Neuron (in vitro differentiated cells): ENCODE results near the gene RGL4.

Experiments used
- H2AFZ ChIP-seq: one replicate; pipeline ENCODE4 v1.6.1; 2013; ENCODE audit warnings: low read depth, mild to moderate bottlenecking, inconsistent platforms, low read length, moderate library complexity
- H3K27me3 ChIP-seq: one replicate; pipeline ENCODE4 v1.6.1; 2013; ENCODE audit warnings: low read length; ENCODE audit not compliant: insufficient read depth
- H3K36me3 ChIP-seq: one replicate; pipeline ENCODE4 v1.6.1; 2013; ENCODE audit warnings: low read length; ENCODE audit not compliant: insufficient read depth
- H3K4me1 ChIP-seq: one replicate; pipeline ENCODE4 v1.6.1; 2013; ENCODE audit warnings: low read length; ENCODE audit not compliant: insufficient read depth
- H3K4me3 ChIP-seq: 2 replicates; pipeline ENCODE4 v1.5.1; 2013; ENCODE audit warnings: mild to moderate bottlenecking, low read length, moderate library complexity
- H3K9me3 ChIP-seq: one replicate; pipeline ENCODE4 v1.6.1; 2013; ENCODE audit warnings: low read length

Gene RGL4

GRCh38 chr22:23697031-23697970 lies 6.5 kb downstream of the RGL4 start:
- no peak overlapping the region for H2AFZ ChIP-seq
- H3K4me1 ChIP-seq: no peaks in the 10 kb centered on the region
- no peak overlapping the region for H3K4me3 ChIP-seq
- H3K9me3 ChIP-seq: peaks cover 9% of the 10 kb centered on the region
- H3K36me3 ChIP-seq: peaks cover 38% of the 10 kb centered on the region
- H3K27me3 ChIP-seq: no peaks in the 10 kb centered on the region

- peaks cover 9% of the 10 kb centered on the region for H3K9me3 ChIP-seq
- peaks cover 44% of the 10 kb centered on the region for H3K36me3 ChIP-seq
- no peaks in the 10 kb centered on the region for H3K4me1 ChIP-seq
- H3K27me3 ChIP-seq: no peaks in the 10 kb centered on the region
- no peak overlapping the region for H3K4me3 ChIP-seq
- no peak overlapping the region for H2AFZ ChIP-seq
Measured at GRCh38 chr22:23698094-23698493, 7.3 kb downstream of the RGL4 start.

- no peaks in the 10 kb centered on the region for H3K27me3 ChIP-seq
- peaks cover 7% of the 10 kb centered on the region for H3K9me3 ChIP-seq
- H3K36me3 ChIP-seq: peaks cover 46% of the 10 kb centered on the region
- no peak overlapping the region for H3K4me3 ChIP-seq
- no peak overlapping the region for H2AFZ ChIP-seq
- H3K4me1 ChIP-seq: no peaks in the 10 kb centered on the region
Measured at GRCh38 chr22:23698673-23699235, 7.9 kb downstream of the RGL4 start.

GRCh38 chr22:23700706-23701105 lies 9.9 kb downstream of the RGL4 start:
- peaks cover 7% of the 10 kb centered on the region for H3K9me3 ChIP-seq
- peaks cover 46% of the 10 kb centered on the region for H3K36me3 ChIP-seq
- no peak overlapping the region for H2AFZ ChIP-seq
- H3K4me1 ChIP-seq: no peaks in the 10 kb centered on the region
- H3K27me3 ChIP-seq: no peaks in the 10 kb centered on the region
- no peak overlapping the region for H3K4me3 ChIP-seq

GRCh38 chr22:23704062-23704461 lies 13.2 kb downstream of the RGL4 start:
- Histone ChIP-seq H2AFZ (no peak overlapping the region), H3K4me3 (no peak overlapping the region), H3K9me3 (peaks cover 7% of the 10 kb centered on the region), H3K4me1 (no peaks in the 10 kb centered on the region), H3K36me3 (peaks cover 69% of the 10 kb centered on the region), H3K27me3 (no peaks in the 10 kb centered on the region)

GRCh38 chr22:23704829-23705228 lies 14.0 kb downstream of the RGL4 start:
- Histone ChIP-seq H3K27me3 (no peaks in the 10 kb centered on the region), H2AFZ (no peak overlapping the region), H3K9me3 (peaks cover 7% of the 10 kb centered on the region), H3K4me1 (no peaks in the 10 kb centered on the region), H3K4me3 (no peak overlapping the region), H3K36me3 (peaks cover 74% of the 10 kb centered on the region)

- H3K36me3 ChIP-seq: peaks cover 77% of the 10 kb centered on the region
Measured at GRCh38 chr22:23705358-23705757, 14.5 kb downstream of the RGL4 start.

GRCh38 chr22:23708270-23708669 lies 17.5 kb downstream of the RGL4 start:
- Histone ChIP-seq H3K36me3 (peaks cover 83% of the 10 kb centered on the region), H3K27me3 (no peaks in the 10 kb centered on the region), H3K9me3 (no peaks in the 10 kb centered on the region), H3K4me3 (no peak overlapping the region), H3K4me1 (no peaks in the 10 kb centered on the region), H2AFZ (no peak overlapping the region)

More at GRCh38 chr22:23705358-23705757, 14.5 kb downstream of the RGL4 start:
- H3K4me1 ChIP-seq: no peaks in the 10 kb centered on the region
- no peak overlapping the region for H3K4me3 ChIP-seq
- H2AFZ ChIP-seq: no peak overlapping the region
- H3K27me3 ChIP-seq: no peaks in the 10 kb centered on the region
- peaks cover 3% of the 10 kb centered on the region for H3K9me3 ChIP-seq

- Histone ChIP-seq H3K4me3 (no peak overlapping the region), H3K36me3 (peaks cover 75% of the 10 kb centered on the region), H3K27me3 (no peaks in the 10 kb centered on the region), H3K9me3 (no peaks in the 10 kb centered on the region), H2AFZ (no peak overlapping the region), H3K4me1 (no peaks in the 10 kb centered on the region)
Measured at GRCh38 chr22:23709107-23709506, 18.3 kb downstream of the RGL4 start.

GRCh38 chr22:23712256-23712655 lies 21.4 kb downstream of the RGL4 start:
- no peaks in the 10 kb centered on the region for H3K9me3 ChIP-seq
- no peaks in the 10 kb centered on the region for H3K27me3 ChIP-seq
- no peak overlapping the region for H3K4me3 ChIP-seq
- no peak overlapping the region for H2AFZ ChIP-seq
- H3K36me3 ChIP-seq: peaks cover 50% of the 10 kb centered on the region
- H3K4me1 ChIP-seq: peaks cover 7% of the 10 kb centered on the region

GRCh38 chr22:23713696-23714595 lies 23.1 kb downstream of the RGL4 start:
- Histone ChIP-seq H3K4me3 (no peak overlapping the region), H3K9me3 (no peaks in the 10 kb centered on the region), H2AFZ (no peak overlapping the region), H3K27me3 (no peaks in the 10 kb centered on the region), H3K4me1 (peaks cover 7% of the 10 kb centered on the region), H3K36me3 (peaks cover 39% of the 10 kb centered on the region)

GRCh38 chr22:23714596-23715578 lies 24.1 kb downstream of the RGL4 start:
- H3K4me3 ChIP-seq: no peak overlapping the region

More at GRCh38 chr22:23714596-23715578, 24.1 kb downstream of the RGL4 start:
- peaks cover 30% of the 10 kb centered on the region for H3K36me3 ChIP-seq
- no peaks in the 10 kb centered on the region for H3K9me3 ChIP-seq
- H3K4me1 ChIP-seq: peaks cover 7% of the 10 kb centered on the region
- no peaks in the 10 kb centered on the region for H3K27me3 ChIP-seq
- no peak overlapping the region for H2AFZ ChIP-seq
